Spleen (tissue), 13 donors: ENCODE results near the gene FNDC7. TPM values are rescaled to one million over a fixed set of nuclear protein-coding genes. Genes with fewer than 3 reads are reported as not detected.

Experiments used
- DNase-seq: peaks from one replicate; pipeline ENCODE4 v3.0.0-alpha.2; 2020
- H3K27ac ChIP-seq, 8 donors: fragments of 200-600 bp; sonication (generic) in 7 of 8; 1 replicate in 4 of 8; 2 replicates in 4 of 8; pipeline versions ENCODE4 v1.5.0 to v1.8.0; 2016 to 2021; ENCODE audit warnings: inconsistent platforms in 4 of 8, mild to moderate bottlenecking in 4 of 8, moderate library complexity in 1 of 8
- H3K27me3 ChIP-seq, 7 donors: fragments of 200-600 bp; sonication (generic) in 6 of 7; replicated peaks in 1 of 7; 1 replicate in 4 of 7; 2 replicates in 3 of 7; pipeline versions ENCODE4 v1.5.0 to v1.8.0; 2016 to 2021; ENCODE audit warnings: inconsistent platforms in 3 of 7, mild to moderate bottlenecking in 1 of 7
- H3K36me3 ChIP-seq, 6 donors: fragments of 200-600 bp; sonication (generic) in 5 of 6; 1 replicate in 4 of 6; 2 replicates in 2 of 6; pipeline versions ENCODE4 v1.5.0 to v1.8.0; 2016 to 2021; ENCODE audit warnings: inconsistent platforms in 2 of 6
- H3K4me1 ChIP-seq, 6 donors: fragments of 200-600 bp; sonication (generic) in 5 of 6; 1 replicate in 3 of 6; 2 replicates in 3 of 6; pipeline versions ENCODE4 v1.5.0 to v1.8.0; 2016 to 2021; ENCODE audit warnings: inconsistent platforms in 3 of 6
- H3K4me3 ChIP-seq, 8 donors: fragments of 200-600 bp; sonication (generic) in 7 of 8; 1 replicate in 4 of 8; 2 replicates in 4 of 8; pipeline versions ENCODE4 v1.5.0 to v1.8.0; 2016 to 2021; ENCODE audit warnings: inconsistent platforms in 4 of 8, mild to moderate bottlenecking in 4 of 8, moderate library complexity in 2 of 8
- H3K9me3 ChIP-seq, 8 donors: fragments of 200-600 bp; sonication (generic) in 7 of 8; 1 replicate in 4 of 8; 2 replicates in 4 of 8; pipeline versions ENCODE4 v1.5.0 to v1.8.0; 2016 to 2021; ENCODE audit warnings: inconsistent platforms in 4 of 8
- CTCF ChIP-seq, 11 experiments: fragments of 200-600 bp in 7 of 11; fragments of 450-650 bp in 4 of 11; sonication (generic) in 4 of 11; IDR thresholded peaks in 8 of 11; conservative IDR thresholded peaks in 3 of 11; 1 replicate in 7 of 11; 2 replicates in 4 of 11; pipeline versions ENCODE4 v1.4.0 to v1.8.0; 2016 to 2021; ENCODE audit warnings: antibody characterized with exemption in 11 of 11, inconsistent platforms in 4 of 11, mild to moderate bottlenecking in 1 of 11
- POLR2A ChIP-seq, 3 donors: fragments of 450-650 bp; IDR thresholded peaks; one replicate each; pipeline ENCODE4 v1.5.1; 2017; ENCODE audit warnings: antibody characterized with exemption in 3 of 3, mild to moderate bottlenecking in 1 of 3
- POLR2AphosphoS5 ChIP-seq, 3 donors: sonication (generic); formaldehyde crosslinking; IDR thresholded peaks; one replicate each; pipeline ENCODE4 v1.5.1; 2017; ENCODE audit warnings: antibody characterized with exemption in 3 of 3
- WGBS, 5 donors: extraction: QIAGEN DNeasy Blood & Tissue Kit in 3 of 5; methylation state at CpG; one replicate each; pipeline versions ENCODE4 v1.1.5 to v1.1.7; 2013 to 2018; 5-methylcytosine and 5-hydroxymethylcytosine counted together
- intact Hi-C: fragments of 100-400 bp; cut with DNase I; formaldehyde crosslinking; loops from one replicate; pipeline ENCODE4 v1.15.0; 2023; ENCODE audit warnings: low total_unique reads
- long read RNA-seq, 2 donors: transcript quantifications; one replicate each; lab custom pipeline, GENCODE V29; 2026
- polyA plus RNA-seq, 3 donors: library from polyadenylated mRNA; stranded (reverse); fragments of 200-250 nt; gene quantifications; one replicate each; pipeline ENCODE4 v1.2.1, GENCODE V29; 2013
- total RNA-seq, 7 donors: library from RNA; depleted of rRNA in 3 of 7; stranded (reverse); fragments of >200 nt in 3 of 7; fragmentation: NEBNext Ultra II Directional in 4 of 7; extraction: Animal tissue kit (Norgen Biotek cat#: 25700) in 4 of 7; gene quantifications; one replicate each; pipeline versions ENCODE4 v1.1.0 to v1.2.1, GENCODE V29; 2016 to 2021
- donor health status: healthy with polysubstance abuse.
- donor health status: DM: no; HTN: no; CAD: no; lungs with moderate emphysema.
- donor health status: DM: no; HTN: no; CAD: no.
- donor health status: Bipolar disorder and iron deficiency.
- donor health status: healthy.
- donor health status: DM: no; HTN: no; CAD: no.
- donor health status: DM: yes; HTN: yes; CAD: no.

FNDC7 gene
- under 1 TPM in 3 of 7 donors, not detected in 4; 0.32 to 0.98 (median 0.43) TPM for total RNA-seq
- under 1 TPM in 1 of 3 donors, not detected in 2; 0.04 TPM for polyA plus RNA-seq
- long read RNA-seq, donor 1: 0 reads
- long read RNA-seq, donor 2: 0 reads

GRCh38 chr1:108712606-108713150 lies at the start of gene FNDC7:
TSS of gene FNDC7 (plus strand) at chr1:108712908. CDS start at chr1:108712934, 26 bp downstream.
- no peak for DNase-seq
- TF ChIP-seq CTCF (IDR thresholded peaks at IDR 0.05 in 8 of 11, conservative IDR thresholded peaks at IDR 0.05 in 3 of 11): no peak
- no peak for TF ChIP-seq POLR2A (IDR thresholded peaks at IDR 0.05)
- no peak for TF ChIP-seq POLR2AphosphoS5 (IDR thresholded peaks at IDR 0.05)
- Histone ChIP-seq H3K36me3 (no peaks in the 10 kb centered on the region), H3K27me3 (no peaks in the 10 kb centered on the region), H3K4me3 (no peak within 1 kb of the TSS), H3K27ac (no peak within 1 kb of the TSS), H3K4me1 (no peaks in the 10 kb centered on the region), H3K9me3 (no peaks in the 10 kb centered on the region)
- WGBS, 5 donors: 55 to 68% (median 62%) methylated on average over 8 to 9 of the region's 9 CpGs
- intact Hi-C loops: no loop called here

- intact Hi-C loops: no loop called here
- H3K36me3 ChIP-seq: no peaks in the 10 kb centered on the region
- H3K27me3 ChIP-seq: no peaks in the 10 kb centered on the region
- DNase-seq: no peak
- H3K27ac ChIP-seq: peak overlapping the region in 4 of 8 donors; percentile 11 to 100 (median 62)
- H3K9me3 ChIP-seq: no peaks in the 10 kb centered on the region
- no peak for TF ChIP-seq CTCF (IDR thresholded peaks at IDR 0.05 in 8 of 11, conservative IDR thresholded peaks at IDR 0.05 in 3 of 11)
- no peak for TF ChIP-seq POLR2A (IDR thresholded peaks at IDR 0.05)
- TF ChIP-seq POLR2AphosphoS5 (IDR thresholded peaks at IDR 0.05): no peak
- 78 to 92% (median 84%) methylated on average over 2 of the region's 2 CpGs for WGBS, 5 donors
- H3K4me3 ChIP-seq: no peak overlapping the region
- H3K4me1 ChIP-seq: peaks cover 4 to 37% (median 16%) of the 10 kb centered on the region in 6 donors
Measured at GRCh38 chr1:108663074-108663473, 49.6 kb upstream of the FNDC7 start.

GRCh38 chr1:108664481-108664880 lies 48.2 kb upstream of the FNDC7 start:
- no peaks in the 10 kb centered on the region for H3K9me3 ChIP-seq
- no peaks in the 10 kb centered on the region for H3K36me3 ChIP-seq
- no peaks in the 10 kb centered on the region for H3K27me3 ChIP-seq
- TF ChIP-seq POLR2AphosphoS5 (IDR thresholded peaks at IDR 0.05) (no peak), CTCF (IDR thresholded peaks at IDR 0.05 in 8 of 11, conservative IDR thresholded peaks at IDR 0.05 in 3 of 11) (no peak), POLR2A (IDR thresholded peaks at IDR 0.05) (no peak)
- no peak for DNase-seq
- intact Hi-C loops: no loop called here
- 58 to 75% (median 71%) methylated on average over 6 of the region's 6 CpGs for WGBS, 5 donors
- H3K4me3 ChIP-seq: no peak overlapping the region
- H3K27ac ChIP-seq: no peak overlapping the region
- H3K4me1 ChIP-seq: peaks cover 4 to 29% (median 16%) of the 10 kb centered on the region in 6 donors

GRCh38 chr1:108665067-108665466 lies 47.6 kb upstream of the FNDC7 start:
- intact Hi-C loops: no loop called here
- 81 to 96% (median 89%) methylated on average over 2 of the region's 2 CpGs for WGBS, 5 donors
- no peak for TF ChIP-seq POLR2A (IDR thresholded peaks at IDR 0.05)
- TF ChIP-seq POLR2AphosphoS5 (IDR thresholded peaks at IDR 0.05): no peak
- TF ChIP-seq CTCF (IDR thresholded peaks at IDR 0.05 in 8 of 11, conservative IDR thresholded peaks at IDR 0.05 in 3 of 11): no peak
- no peaks in the 10 kb centered on the region for H3K9me3 ChIP-seq
- H3K4me1 ChIP-seq: peaks cover 4 to 23% (median 15%) of the 10 kb centered on the region in 6 donors
- H3K27me3 ChIP-seq: no peaks in the 10 kb centered on the region
- no peak overlapping the region for H3K4me3 ChIP-seq
- no peak for DNase-seq
- H3K36me3 ChIP-seq: no peaks in the 10 kb centered on the region
- H3K27ac ChIP-seq: no peak overlapping the region
